ENCODE results near the gene UGCG. TPM values are rescaled to one million over a fixed set of nuclear protein-coding genes. Genes with fewer than 3 reads are reported as not detected.

The UGCG gene
- total RNA-seq, 1 experiment from 2014 or later, result 23.3 TPM

DNA sequence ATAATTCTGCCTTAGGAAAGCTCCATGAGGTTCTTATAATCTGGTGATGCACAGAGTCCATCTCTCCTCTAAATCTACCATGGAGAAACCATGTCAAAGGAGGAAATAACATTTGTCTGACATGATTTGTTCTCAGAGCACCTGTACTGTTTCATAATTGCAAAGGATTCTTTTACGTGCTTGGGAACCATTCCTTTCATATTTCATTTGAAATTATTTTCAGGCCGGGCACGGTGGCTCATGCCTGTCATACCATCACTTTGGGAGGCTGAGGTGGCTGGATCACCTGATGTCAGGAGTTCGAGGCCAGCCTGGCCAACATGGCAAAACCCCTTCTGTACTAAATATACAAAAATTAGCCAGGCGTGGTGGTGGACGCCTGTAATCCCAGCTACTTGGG lies 65.4 kb downstream of the UGCG start:
- H3K9ac ChIP-seq (ENCODE audit: extremely low read depth, insufficient read length, low read length), result no peak overlapping the region
- TF ChIP-seq, protein P1, sequence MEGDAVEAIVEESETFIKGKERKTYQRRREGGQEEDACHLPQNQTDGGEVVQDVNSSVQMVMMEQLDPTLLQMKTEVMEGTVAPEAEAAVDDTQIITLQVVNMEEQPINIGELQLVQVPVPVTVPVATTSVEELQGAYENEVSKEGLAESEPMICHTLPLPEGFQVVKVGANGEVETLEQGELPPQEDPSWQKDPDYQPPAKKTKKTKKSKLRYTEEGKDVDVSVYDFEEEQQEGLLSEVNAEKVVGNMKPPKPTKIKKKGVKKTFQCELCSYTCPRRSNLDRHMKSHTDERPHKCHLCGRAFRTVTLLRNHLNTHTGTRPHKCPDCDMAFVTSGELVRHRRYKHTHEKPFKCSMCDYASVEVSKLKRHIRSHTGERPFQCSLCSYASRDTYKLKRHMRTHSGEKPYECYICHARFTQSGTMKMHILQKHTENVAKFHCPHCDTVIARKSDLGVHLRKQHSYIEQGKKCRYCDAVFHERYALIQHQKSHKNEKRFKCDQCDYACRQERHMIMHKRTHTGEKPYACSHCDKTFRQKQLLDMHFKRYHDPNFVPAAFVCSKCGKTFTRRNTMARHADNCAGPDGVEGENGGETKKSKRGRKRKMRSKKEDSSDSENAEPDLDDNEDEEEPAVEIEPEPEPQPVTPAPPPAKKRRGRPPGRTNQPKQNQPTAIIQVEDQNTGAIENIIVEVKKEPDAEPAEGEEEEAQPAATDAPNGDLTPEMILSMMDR (conservative IDR thresholded peaks at IDR 0.05), result no peak
- no peaks in the 10 kb centered on the region; the same call in 1 of the 2 replicates for H3K4me1 ChIP-seq (ENCODE audit: insufficient read depth, low read length)
- no peak overlapping the region for H2BK15ac ChIP-seq (ENCODE audit: low read depth, low read length)
- no peak overlapping the region for H2BK12ac ChIP-seq (ENCODE audit: insufficient read length, low read depth, low read length)
- no peaks in the 10 kb centered on the region for H3K9me3 ChIP-seq (ENCODE audit: control insufficient read depth, low read depth, low read length)
- no peaks in the 10 kb centered on the region for H3K27me3 ChIP-seq (ENCODE audit: insufficient read depth, low read length)
- H3K9me3 Mint-ChIP-seq, result no peaks in the 10 kb centered on the region
- no peak overlapping the region for H4K8ac ChIP-seq (replicated peaks; ENCODE audit: insufficient read length, low read depth, low read length)
- no peak overlapping the region for H3K23ac ChIP-seq (ENCODE audit: insufficient read length, low read depth, low read length)
- no peak overlapping the region for H3K27ac ChIP-seq (ENCODE audit: insufficient read length, low read depth, low read length)
- H3K27me3 Mint-ChIP-seq (ENCODE audit: low read depth), result no peaks in the 10 kb centered on the region; the same call in 1 of the 2 replicates
- H2BK20ac ChIP-seq (ENCODE audit: low read depth, low read length, poor library complexity, severe bottlenecking), result no peak overlapping the region
- no peak overlapping the region for H2AFZ ChIP-seq (ENCODE audit: low read length)
- no peak for DNase-seq
- no peak overlapping the region for H4K91ac ChIP-seq (ENCODE audit: insufficient read length, low read depth, low read length)
- H3T11ph ChIP-seq (ENCODE audit: low read length), result no peak overlapping the region
- no peak overlapping the region for H3K14ac ChIP-seq (ENCODE audit: insufficient read depth, low read length)
- no peak overlapping the region for H2BK120ac ChIP-seq (ENCODE audit: low read depth, low read length, poor library complexity, severe bottlenecking)
- H3K56ac ChIP-seq (ENCODE audit: insufficient read length, low read depth, low read length), result no peak overlapping the region
- H3K79me1 ChIP-seq (ENCODE audit: insufficient read depth, low read depth, low read length, poor library complexity, severe bottlenecking), result no peaks in the 10 kb centered on the region
- H2BK5ac ChIP-seq (ENCODE audit: insufficient read length, low read length), result no peak overlapping the region
- H3K4ac ChIP-seq (ENCODE audit: low read depth, low read length), result no peak overlapping the region
- no CpG with 5 or more reads among the region's 6 CpGs for WGBS (ENCODE audit: extremely low coverage, insufficient read length, low lambda C conversion rate)
- H3K36me3 Mint-ChIP-seq (ENCODE audit: insufficient read depth in 1 of 3, low read depth in 3 of 3), result no peaks in the 10 kb centered on the region
- no peak overlapping the region for H3K18ac ChIP-seq (ENCODE audit: insufficient read length, low read depth, low read length)
- peaks cover 0 to 2% of the 10 kb centered on the region in 2 experiments; a peak in 2 of 4 replicates for H3K4me1 Mint-ChIP-seq
- H3K79me2 ChIP-seq (ENCODE audit: insufficient read depth, low read length), result no peaks in the 10 kb centered on the region
- H3K4me2 ChIP-seq (ENCODE audit: insufficient read depth, insufficient read length, low read length), result no peak overlapping the region
- no peaks in the 10 kb centered on the region for H3K23me2 ChIP-seq (ENCODE audit: insufficient read length, low read depth, low read length, poor library complexity, severe bottlenecking)
- H3K4me3 Mint-ChIP-seq, result no peak overlapping the region
- H3K27ac Mint-ChIP-seq, result no peak overlapping the region
- no peak overlapping the region for H2AK5ac ChIP-seq (ENCODE audit: insufficient read length, low read length)
- no peak overlapping the region for H4K5ac ChIP-seq (ENCODE audit: insufficient read length, low read depth, low read length)
- H4K20me1 ChIP-seq (ENCODE audit: control insufficient read depth, insufficient read depth, insufficient read length), result no peaks in the 10 kb centered on the region

All from H9 (cell line).